Ovary (tissue), 9 donors: ENCODE data around the gene SUMO3. TPM values are rescaled to one million over a fixed set of nuclear protein-coding genes. Genes with fewer than 3 reads are reported as not detected.

Experiments
- DNase-seq, 5 donors: peaks; one replicate each; pipeline ENCODE4 v3.0.0-alpha.2; 2019 to 2020
- H3K27ac ChIP-seq, 2 donors: fragments of 200-600 bp; one replicate each; pipeline versions ENCODE4 v1.5.1 to v1.8.0; 2019 to 2022
- H3K27me3 ChIP-seq: fragments of 200-600 bp; one replicate; pipeline ENCODE4 v1.8.0; 2022
- H3K36me3 ChIP-seq: fragments of 200-600 bp; sonication (generic); one replicate; pipeline ENCODE4 v1.5.1; 2019
- H3K4me1 ChIP-seq: one replicate; pipeline ENCODE4 v1.8.1; 2013; ENCODE audit warnings: mild to moderate bottlenecking, moderate library complexity; ENCODE audit not compliant: insufficient read depth
- H3K4me3 ChIP-seq: fragments of 200-600 bp; sonication (generic); one replicate; pipeline ENCODE4 v1.5.1; 2017
- H3K9me3 ChIP-seq, 2 donors: fragments of 200-600 bp in 1 of 2; sonication (generic) in 1 of 2; one replicate each; pipeline versions ENCODE4 v1.5.1 to v1.8.1; 2013 to 2019; ENCODE audit warnings: mild to moderate bottlenecking in 1 of 2, moderate library complexity in 1 of 2
- EP300 ChIP-seq: sonication (generic); formaldehyde crosslinking; IDR thresholded peaks from one replicate; pipeline ENCODE4 v1.6.1; 2017; ENCODE audit warnings: antibody characterized with exemption
- POLR2A ChIP-seq: fragments of 450-650 bp; IDR thresholded peaks from one replicate; pipeline ENCODE4 v1.6.1; 2017; ENCODE audit warnings: antibody characterized with exemption, mild to moderate bottlenecking, moderate library complexity
- WGBS, 3 donors: extraction: QIAGEN DNeasy Blood & Tissue Kit in 1 of 3; methylation state at CpG; one replicate each; pipeline versions ENCODE4 v1.1.5 to v1.1.7; 2013 to 2017; 5-methylcytosine and 5-hydroxymethylcytosine counted together
- intact Hi-C, 4 donors: fragments of 100-400 bp; cut with DNase I; formaldehyde crosslinking; loops; one replicate each; pipeline versions ENCODE4 v1.11.0 to v1.15.1; 2022 to 2023
- polyA plus RNA-seq, 2 donors: library from polyadenylated mRNA; stranded (reverse); fragments of 200-250 nt in 1 of 2; fragments of 350-450 nt in 1 of 2; fragmentation: Illumina TruSeq in 1 of 2; extraction: RNeasy Lipid Tissue Mini Kit (QIAGEN cat#74804) in 1 of 2; gene quantifications; one replicate each; pipeline ENCODE4 v1.2.3, GENCODE V29; 2013 to 2014
- total RNA-seq, 7 donors: library from RNA; depleted of rRNA in 2 of 7; stranded (reverse); fragments of >200 nt in 2 of 7; fragmentation: NEBNext Ultra II Directional in 3 of 7; extraction: Animal tissue kit (Norgen Biotek cat#: 25700) in 3 of 7; gene quantifications; one replicate each; pipeline versions ENCODE4 v1.1.0 to v1.2.4, GENCODE V29; 2016 to 2023
- TF ChIP-seq, protein P1 (sequence below), 3 donors: fragments of 450-650 bp in 2 of 3; fragments of 200-600 bp in 1 of 3; IDR thresholded peaks; one replicate each; pipeline versions ENCODE4 v1.5.1 to v1.8.0; 2016 to 2022; ENCODE audit warnings: antibody characterized with exemption in 3 of 3, mild to moderate bottlenecking in 1 of 3
- donor health status: DM: no; HTN: no; CAD: no; lungs with moderate emphysema.
- donor health status: DM: no; HTN: no; CAD: no.
- donor health status: Bipolar disorder and iron deficiency.
- donor health status: DM: yes; HTN: yes; CAD: no.
- donor health status: DM: no; HTN: no; CAD: no.
- donor health status: DM: yes; HTN: yes; CAD: no.

The SUMO3 gene
- total and polyA plus RNA-seq, 9 donors, result 45.3 to 108 (median 74.3) TPM

DNA sequence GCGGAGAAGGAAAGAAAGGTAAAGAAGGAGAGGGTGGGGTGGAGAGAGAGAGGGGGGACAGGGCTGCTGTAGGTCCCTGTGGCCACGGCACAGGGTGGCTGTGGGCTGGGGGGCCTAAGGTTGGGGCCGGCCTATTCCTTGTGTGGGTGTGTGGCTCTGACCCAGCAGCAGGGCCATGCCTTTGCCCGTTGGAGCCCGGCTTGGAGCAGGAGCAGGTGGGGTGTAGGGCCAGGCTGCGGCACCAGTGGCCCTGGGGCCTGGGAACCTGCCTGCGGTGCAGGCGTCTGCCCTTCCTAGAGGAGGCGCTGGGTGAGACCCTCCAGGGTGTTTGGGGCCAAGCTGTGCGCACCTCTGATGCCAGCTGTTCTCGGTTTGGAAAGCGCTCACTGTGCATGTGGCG lies 19.7 kb upstream of the SUMO3 start:
- Histone ChIP-seq H3K9me3 (no peaks in the 10 kb centered on the region), H3K27ac (no peak overlapping the region), H3K27me3 (no peaks in the 10 kb centered on the region), H3K4me3 (no peak overlapping the region), H3K36me3 (no peaks in the 10 kb centered on the region), H3K4me1 (no peaks in the 10 kb centered on the region)
- no peak for TF ChIP-seq EP300
- DNase-seq, result peak in 2 of 5 donors; percentile 9 to 10
- intact Hi-C loops, result no loop called here
- 87 to 90% (median 87%) methylated on average over 13 of the region's 13 CpGs for WGBS, 3 donors

DNA sequence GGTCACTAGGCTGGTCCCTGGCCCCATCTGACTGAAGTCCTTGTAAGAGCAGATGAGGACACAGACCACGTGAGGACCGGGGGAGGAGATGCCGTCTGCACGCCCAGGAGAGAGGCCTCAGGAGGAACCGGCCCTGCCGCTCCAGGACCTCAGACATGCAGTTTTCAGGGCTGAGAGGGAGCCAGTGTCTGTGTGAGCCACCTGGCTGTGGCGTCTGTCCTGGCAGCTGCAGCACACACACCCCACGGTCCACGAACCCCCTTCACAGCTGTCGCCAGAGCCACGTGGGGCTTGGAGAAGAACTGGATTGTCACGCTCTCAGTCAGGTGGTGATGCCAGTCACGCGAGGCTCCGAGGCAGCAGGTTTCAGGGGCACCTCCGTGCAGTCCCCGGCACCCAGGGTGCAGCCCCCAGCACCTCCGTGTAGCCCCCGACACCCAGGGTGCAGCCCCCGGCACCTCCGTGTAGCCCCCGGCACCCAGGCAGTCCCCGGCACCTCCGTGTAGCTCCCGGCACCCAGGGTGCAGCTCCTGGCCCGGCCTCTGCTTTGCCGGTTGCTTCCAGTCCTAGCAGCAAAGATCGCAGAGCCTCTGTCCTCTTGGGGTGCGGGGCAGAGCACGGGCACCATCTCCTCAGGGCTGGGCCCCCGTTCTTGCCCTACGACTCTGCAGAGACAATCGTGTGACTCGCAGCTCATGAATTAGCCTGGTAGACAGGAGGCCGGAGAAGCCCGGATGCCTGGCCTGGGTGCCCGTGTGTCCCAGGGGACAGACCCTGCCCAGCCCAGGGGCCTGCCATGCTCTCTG lies 19.0 kb upstream of the SUMO3 start:
- no peak overlapping the region for H3K4me3 ChIP-seq
- intact Hi-C loops, result no loop called here
- no peaks in the 10 kb centered on the region for H3K9me3 ChIP-seq
- DNase-seq, result peak in 2 of 5 donors; percentile 11 to 14
- H3K27me3 ChIP-seq, result no peaks in the 10 kb centered on the region
- no peaks in the 10 kb centered on the region for H3K36me3 ChIP-seq
- H3K4me1 ChIP-seq, result no peaks in the 10 kb centered on the region
- no peak for TF ChIP-seq POLR2A
- TF ChIP-seq EP300, result no peak
- TF ChIP-seq, protein P1, sequence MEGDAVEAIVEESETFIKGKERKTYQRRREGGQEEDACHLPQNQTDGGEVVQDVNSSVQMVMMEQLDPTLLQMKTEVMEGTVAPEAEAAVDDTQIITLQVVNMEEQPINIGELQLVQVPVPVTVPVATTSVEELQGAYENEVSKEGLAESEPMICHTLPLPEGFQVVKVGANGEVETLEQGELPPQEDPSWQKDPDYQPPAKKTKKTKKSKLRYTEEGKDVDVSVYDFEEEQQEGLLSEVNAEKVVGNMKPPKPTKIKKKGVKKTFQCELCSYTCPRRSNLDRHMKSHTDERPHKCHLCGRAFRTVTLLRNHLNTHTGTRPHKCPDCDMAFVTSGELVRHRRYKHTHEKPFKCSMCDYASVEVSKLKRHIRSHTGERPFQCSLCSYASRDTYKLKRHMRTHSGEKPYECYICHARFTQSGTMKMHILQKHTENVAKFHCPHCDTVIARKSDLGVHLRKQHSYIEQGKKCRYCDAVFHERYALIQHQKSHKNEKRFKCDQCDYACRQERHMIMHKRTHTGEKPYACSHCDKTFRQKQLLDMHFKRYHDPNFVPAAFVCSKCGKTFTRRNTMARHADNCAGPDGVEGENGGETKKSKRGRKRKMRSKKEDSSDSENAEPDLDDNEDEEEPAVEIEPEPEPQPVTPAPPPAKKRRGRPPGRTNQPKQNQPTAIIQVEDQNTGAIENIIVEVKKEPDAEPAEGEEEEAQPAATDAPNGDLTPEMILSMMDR (IDR thresholded peaks at IDR 0.05), result no peak
- no peak overlapping the region for H3K27ac ChIP-seq
- 55 to 62% (median 57%) methylated on average over 33 to 37 of the region's 37 CpGs for WGBS, 3 donors

DNA sequence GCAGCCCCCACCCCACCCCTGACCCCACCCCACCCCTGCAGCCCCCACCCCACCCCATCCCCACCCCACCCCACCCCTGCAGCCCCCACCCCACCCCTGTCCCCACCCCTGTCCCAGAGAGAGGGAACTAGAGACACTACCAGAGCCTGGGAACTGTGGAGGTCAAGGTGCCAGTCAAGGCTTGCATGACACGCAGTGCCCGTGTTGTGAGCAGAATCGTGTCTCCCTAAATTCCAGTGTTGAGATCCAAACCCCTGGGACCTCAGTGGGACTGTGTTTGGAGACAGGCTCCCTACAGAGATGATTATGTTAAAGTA lies 18.4 kb upstream of the SUMO3 start:
- H3K4me3 ChIP-seq, result no peak overlapping the region
- no peaks in the 10 kb centered on the region for H3K9me3 ChIP-seq
- no peaks in the 10 kb centered on the region for H3K4me1 ChIP-seq
- 11 to 40% (median 22%) methylated on average over 1 to 3 of the region's 3 CpGs for WGBS, 3 donors
- intact Hi-C loops, result no loop called here
- H3K36me3 ChIP-seq, result no peaks in the 10 kb centered on the region
- no peaks in the 10 kb centered on the region for H3K27me3 ChIP-seq
- H3K27ac ChIP-seq, result no peak overlapping the region
- TF ChIP-seq POLR2A (no peak), EP300 (no peak)
- TF ChIP-seq, protein P1 (IDR thresholded peaks at IDR 0.05), result no peak
- no peak for DNase-seq

DNA sequence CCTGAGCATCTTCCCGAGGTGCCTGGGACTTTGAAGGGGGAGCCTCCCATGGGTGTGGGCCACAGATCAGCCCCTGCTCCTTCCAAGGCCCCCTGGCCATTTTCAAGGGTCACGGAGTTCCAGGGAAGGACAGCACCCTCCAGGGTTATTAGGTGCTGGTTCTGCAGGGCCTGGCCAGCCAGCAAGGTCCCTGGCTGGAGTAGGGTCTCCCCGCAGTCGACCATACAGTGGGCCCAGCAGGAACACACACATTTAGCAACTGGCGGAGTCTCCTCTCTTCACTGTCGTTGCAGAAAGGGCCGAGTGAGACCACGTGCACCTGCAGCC lies 17.7 kb upstream of the SUMO3 start:
- peak in 2 of 5 donors; percentile 6 to 7 for DNase-seq
- Histone ChIP-seq H3K27me3 (no peaks in the 10 kb centered on the region), H3K9me3 (no peaks in the 10 kb centered on the region), H3K36me3 (no peaks in the 10 kb centered on the region), H3K4me3 (no peak overlapping the region), H3K27ac (no peak overlapping the region), H3K4me1 (no peaks in the 10 kb centered on the region)
- WGBS, 3 donors, result 55 to 69% (median 63%) methylated on average over 8 of the region's 8 CpGs
- intact Hi-C loops, result no loop called here
- TF ChIP-seq, protein P1 (IDR thresholded peaks at IDR 0.05), result no peak
- no peak for TF ChIP-seq POLR2A
- no peak for TF ChIP-seq EP300

DNA sequence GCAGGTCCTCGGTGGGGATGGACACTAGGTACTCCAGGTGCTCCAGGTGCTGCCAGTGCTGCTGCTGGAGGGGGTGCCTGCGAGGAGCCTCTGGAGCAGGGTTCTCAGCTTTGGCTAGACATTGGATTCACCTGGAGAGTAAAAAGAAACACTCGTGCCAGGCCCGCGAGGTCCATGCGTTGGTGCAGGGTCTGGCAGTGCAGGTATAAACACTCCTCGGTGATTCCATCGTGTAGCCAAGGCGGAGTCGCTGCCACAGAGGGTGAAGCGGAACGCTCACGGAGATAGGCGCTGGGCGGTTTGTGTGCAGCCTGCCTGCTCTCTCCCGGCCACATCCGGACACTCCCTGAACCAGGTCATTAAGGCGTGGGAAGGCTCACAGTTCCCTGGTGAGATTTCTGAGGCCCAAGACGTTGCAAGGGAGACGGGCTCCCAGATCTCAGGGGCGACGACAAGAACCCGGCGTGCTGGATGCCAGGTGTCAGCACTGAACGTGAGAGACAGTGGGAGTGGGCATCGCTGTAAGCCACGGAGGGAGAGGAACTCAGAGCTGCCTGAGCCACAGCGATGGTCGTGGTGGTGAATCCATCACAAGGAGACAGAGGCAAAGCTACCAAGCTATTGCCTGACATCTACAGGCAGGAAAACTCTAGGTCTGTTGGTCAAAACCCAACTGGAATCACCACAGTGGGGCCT lies 17.2 kb upstream of the SUMO3 start:
- Histone ChIP-seq H3K27ac (no peak overlapping the region), H3K36me3 (no peaks in the 10 kb centered on the region), H3K27me3 (no peaks in the 10 kb centered on the region), H3K4me3 (no peak overlapping the region), H3K9me3 (no peaks in the 10 kb centered on the region), H3K4me1 (no peaks in the 10 kb centered on the region)
- DNase-seq, result peak in 2 of 5 donors; percentile 7 to 9
- intact Hi-C loops, result no loop called here
- TF ChIP-seq EP300, result no peak
- TF ChIP-seq, protein P1 (IDR thresholded peaks at IDR 0.05), result no peak
- no peak for TF ChIP-seq POLR2A
- 74 to 85% (median 81%) methylated on average over 29 of the region's 29 CpGs for WGBS, 3 donors
